GM12878 (cell line): ENCODE data around the gene VPS52. TPM values are rescaled to one million over a fixed set of nuclear protein-coding genes. Genes with fewer than 3 reads are reported as not detected.

Source experiments
- BCLAF1 ChIP-seq: fragments of 450-650 bp; IDR thresholded peaks from 2 replicates; pipeline ENCODE4 v1.6.1; 2017; ENCODE audit warnings: antibody characterized with exemption, mild to moderate bottlenecking, moderate library complexity
- MYC ChIP-seq: IDR thresholded peaks from 2 replicates; pipeline ENCODE4 v1.6.1; 2011; ENCODE audit warnings: mild to moderate bottlenecking, low read length, moderate library complexity, inconsistent platforms; ENCODE audit not compliant: insufficient read depth, insufficient replicate concordance, insufficient read length, severe bottlenecking
- NFXL1 ChIP-seq: fragments of 450-650 bp; IDR thresholded peaks from 2 replicates; pipeline ENCODE4 v1.6.1; 2017; ENCODE audit warnings: antibody characterized with exemption, mild to moderate bottlenecking, borderline replicate concordance
- ZNF24 ChIP-seq: fragments of 450-650 bp; IDR thresholded peaks from 2 replicates; pipeline ENCODE4 v1.6.1; 2017; ENCODE audit warnings: antibody characterized with exemption, mild to moderate bottlenecking
- polyA plus RNA-seq, 11 experiments: library from polyadenylated mRNA; depleted of rRNA in 4 of 11; unstranded in 6 of 11; stranded (reverse) in 5 of 11; fragments of >200 nt; fragmentation: Nextera tagmentation in 4 of 11; fragmentation: Illumina TruSeq in 1 of 11; extraction: Ambion mirVana in 4 of 11; extraction: Trizol in 1 of 11; gene quantifications; 1 replicate in 1 of 11; 2 replicates in 10 of 11; pipeline versions ENCODE4 v1.2.1 to v1.2.3, GENCODE V29; 2011 to 2016; ENCODE audit warnings: inconsistent platforms in 2 of 11, missing spikeins in 2 of 11, low read depth in 1 of 11
- total RNA-seq, 4 experiments: library from RNA; depleted of rRNA in 3 of 4; stranded (reverse); fragments of >200 nt in 3 of 4; fragmentation: Illumina TruSeq in 1 of 4; extraction: Trizol in 1 of 4; gene quantifications; 2 replicates each; pipeline versions ENCODE4 v1.2.1 to v1.2.3, GENCODE V29; 2013 to 2021
- TF ChIP-seq, protein P1 (sequence below): IDR thresholded peaks from 2 replicates; pipeline ENCODE4 v1.6.1; 2012; ENCODE audit warnings: mild to moderate bottlenecking, low read depth, low read length

The VPS52 gene
- total and polyA plus RNA-seq, 10 of the 15 experiments (the other 5 are each of a cell fraction or from before 2014, with no cell fraction given): 11.3 to 52.7 (median 36.7) TPM

- TF ChIP-seq MYC (no peak), NFXL1 (no peak), ZNF24 (no peak), BCLAF1 (no peak)
- TF ChIP-seq, protein P1, sequence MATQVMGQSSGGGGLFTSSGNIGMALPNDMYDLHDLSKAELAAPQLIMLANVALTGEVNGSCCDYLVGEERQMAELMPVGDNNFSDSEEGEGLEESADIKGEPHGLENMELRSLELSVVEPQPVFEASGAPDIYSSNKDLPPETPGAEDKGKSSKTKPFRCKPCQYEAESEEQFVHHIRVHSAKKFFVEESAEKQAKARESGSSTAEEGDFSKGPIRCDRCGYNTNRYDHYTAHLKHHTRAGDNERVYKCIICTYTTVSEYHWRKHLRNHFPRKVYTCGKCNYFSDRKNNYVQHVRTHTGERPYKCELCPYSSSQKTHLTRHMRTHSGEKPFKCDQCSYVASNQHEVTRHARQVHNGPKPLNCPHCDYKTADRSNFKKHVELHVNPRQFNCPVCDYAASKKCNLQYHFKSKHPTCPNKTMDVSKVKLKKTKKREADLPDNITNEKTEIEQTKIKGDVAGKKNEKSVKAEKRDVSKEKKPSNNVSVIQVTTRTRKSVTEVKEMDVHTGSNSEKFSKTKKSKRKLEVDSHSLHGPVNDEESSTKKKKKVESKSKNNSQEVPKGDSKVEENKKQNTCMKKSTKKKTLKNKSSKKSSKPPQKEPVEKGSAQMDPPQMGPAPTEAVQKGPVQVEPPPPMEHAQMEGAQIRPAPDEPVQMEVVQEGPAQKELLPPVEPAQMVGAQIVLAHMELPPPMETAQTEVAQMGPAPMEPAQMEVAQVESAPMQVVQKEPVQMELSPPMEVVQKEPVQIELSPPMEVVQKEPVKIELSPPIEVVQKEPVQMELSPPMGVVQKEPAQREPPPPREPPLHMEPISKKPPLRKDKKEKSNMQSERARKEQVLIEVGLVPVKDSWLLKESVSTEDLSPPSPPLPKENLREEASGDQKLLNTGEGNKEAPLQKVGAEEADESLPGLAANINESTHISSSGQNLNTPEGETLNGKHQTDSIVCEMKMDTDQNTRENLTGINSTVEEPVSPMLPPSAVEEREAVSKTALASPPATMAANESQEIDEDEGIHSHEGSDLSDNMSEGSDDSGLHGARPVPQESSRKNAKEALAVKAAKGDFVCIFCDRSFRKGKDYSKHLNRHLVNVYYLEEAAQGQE: no peak
Measured at GRCh38 chr6:33313709-33314514, 42.2 kb upstream of the VPS52 start, which contains the start of gene TAPBP (continued).
